ENCODE results near the gene BRD3OS. TPM values are rescaled to one million over a fixed set of nuclear protein-coding genes. Genes with fewer than 3 reads are reported as not detected.

The BRD3OS gene
- total RNA-seq, 1 donor from 2014 or later: 5.4 TPM

GRCh38 chr9:134053401-134053871 is 28.2 kb downstream of the BRD3OS start:
- no peak for DNase-seq

DNA sequence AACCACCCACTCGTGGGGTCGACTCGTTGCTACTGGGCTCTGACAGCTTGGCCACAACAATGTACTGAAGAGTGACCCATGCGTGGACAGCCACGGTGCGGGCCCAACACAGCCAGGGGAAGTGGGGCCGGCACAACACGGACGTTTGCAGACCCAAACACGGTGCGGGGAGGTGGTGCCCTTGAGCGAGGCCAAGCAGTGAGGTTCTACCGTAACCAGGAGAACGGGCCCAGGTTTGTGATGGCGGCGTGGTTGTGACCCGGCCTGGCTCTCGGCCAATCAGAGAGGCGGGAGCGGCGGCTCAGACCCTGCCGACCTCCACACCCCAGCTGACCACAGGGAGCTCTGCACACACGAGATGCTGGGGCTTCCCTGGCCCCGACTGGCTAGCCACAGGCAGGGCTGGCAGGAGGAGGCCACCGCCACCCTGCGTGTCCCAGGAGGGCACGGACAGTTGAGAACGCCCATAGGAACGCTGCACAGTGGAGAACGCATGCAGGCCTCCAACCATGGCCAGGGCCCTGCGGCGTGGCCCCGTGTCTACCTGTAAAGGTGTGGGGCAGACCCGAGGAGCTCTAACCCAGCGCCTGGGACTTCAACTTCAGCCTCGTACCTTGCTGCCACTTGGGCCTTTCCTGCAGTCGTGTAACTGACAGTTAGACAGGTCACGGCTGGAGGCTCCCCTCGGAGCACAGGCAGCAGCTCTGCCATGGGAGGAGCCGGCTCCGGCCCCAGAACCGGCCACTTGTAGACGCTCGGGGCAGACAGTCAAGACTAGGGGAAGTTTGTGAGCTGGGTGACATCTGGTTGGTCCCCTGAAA is 28.9 kb downstream of the BRD3OS start:
- DNase-seq: no peak

GRCh38 chr9:134054891-134055811 is 29.9 kb downstream of the BRD3OS start:
- DNase-seq: no peak

DNA sequence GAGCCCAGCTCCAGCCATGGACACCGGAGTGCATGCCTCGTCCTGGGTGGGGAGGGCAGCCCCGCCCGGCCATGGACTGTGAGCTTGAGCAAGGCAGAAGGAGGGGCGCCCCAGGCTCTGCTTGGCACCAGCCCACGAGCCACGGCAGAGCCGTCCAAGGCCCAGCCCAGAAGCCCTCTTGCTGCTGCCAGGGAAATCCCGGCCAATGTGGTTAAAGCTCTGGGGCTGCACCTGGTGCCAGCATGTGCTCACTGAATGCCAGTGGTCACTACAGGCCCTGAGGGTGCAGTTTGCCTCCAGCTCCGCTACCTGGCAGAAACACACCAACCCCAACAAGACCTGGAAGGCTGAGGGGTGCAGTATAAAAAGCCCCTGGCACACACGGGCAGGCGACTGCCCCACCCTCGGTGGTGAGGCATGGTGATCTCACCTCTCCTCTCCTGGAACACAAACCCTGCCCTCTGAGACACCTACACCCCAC is 30.7 kb downstream of the BRD3OS start:
- DNase-seq: peak; percentile 17

DNA sequence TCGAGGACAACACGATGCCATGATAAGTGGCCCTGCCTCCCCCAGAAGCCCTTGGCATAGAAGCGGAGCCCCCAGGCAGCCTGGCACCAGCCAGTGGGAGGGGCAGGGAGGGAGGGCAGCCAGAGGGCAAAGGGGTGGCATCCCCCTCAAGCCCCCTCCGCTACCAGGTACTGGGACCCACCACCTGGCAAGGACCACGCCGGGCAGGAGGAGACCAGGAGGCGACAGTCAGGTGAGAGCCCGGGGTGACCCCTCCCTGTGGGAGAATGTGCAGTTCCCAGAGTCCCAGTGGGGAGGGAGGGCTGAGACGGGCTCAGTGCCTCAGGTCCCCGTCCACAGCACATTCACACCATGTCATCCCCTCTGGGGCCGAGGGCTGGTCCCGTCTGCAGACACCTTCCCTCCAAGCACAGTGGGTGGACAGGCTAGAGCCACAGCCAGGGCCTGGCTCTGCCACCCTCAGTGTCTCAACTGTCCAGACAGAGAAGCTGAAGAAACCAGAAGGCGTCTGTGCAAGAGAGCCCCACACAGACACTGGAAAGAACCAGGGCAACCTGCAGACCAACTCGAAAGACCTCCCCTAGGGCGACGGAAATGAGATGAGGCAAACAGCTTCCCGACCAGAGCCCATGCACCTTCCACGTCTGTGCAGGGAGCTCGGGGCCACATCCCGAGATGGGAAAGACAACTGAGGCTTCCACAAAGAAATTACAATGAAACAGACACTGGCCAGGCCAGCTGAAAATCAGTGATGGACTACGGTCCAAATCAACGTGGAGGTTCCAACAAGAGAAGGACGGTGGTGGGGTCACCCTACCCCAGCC is 31.4 kb downstream of the BRD3OS start:
- DNase-seq: no peak

DNA sequence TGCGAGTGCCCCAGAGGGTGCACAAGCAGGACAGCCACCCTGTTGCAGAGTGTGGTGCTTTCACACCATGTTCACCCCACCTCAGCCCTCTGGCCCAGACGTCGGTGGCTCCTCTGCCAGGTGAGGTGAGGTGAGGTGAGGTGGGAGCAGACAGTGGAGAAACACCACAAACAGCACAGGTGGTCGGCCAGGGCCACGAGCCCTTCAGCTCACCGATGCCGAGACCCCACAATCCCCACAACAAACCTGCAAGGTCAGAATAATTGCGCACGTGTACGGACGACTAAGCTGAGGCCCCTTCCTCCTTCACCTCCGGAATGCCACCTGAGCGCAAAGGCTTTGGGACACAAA is 32.0 kb downstream of the BRD3OS start:
- no peak for DNase-seq

GRCh38 chr9:134057751-134058701 is 32.7 kb downstream of the BRD3OS start:
- no peak for DNase-seq

DNA sequence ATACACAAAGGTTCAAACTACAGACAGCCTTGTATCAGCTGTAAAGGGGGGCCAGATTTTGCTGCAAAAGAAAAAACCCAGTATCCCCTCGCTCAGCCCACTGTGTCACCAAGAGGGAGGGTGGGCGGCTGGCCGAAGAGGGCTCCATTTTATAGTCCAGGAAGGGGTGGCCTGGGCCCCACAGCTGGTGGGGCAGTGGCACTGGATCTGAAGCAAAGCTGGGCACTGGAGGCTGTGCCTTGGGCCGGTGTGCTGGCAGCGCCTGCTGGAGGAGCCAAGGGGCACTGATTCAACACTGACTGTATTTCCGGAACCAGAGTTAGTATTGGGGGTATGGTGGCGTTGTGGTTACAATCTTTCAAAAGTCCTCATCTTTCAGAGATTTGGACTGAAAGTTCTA is 33.4 kb downstream of the BRD3OS start:
- peak; percentile 59 for DNase-seq

GRCh38 chr9:134059188-134059641 is 33.9 kb downstream of the BRD3OS start:
- no peak for DNase-seq

DNA sequence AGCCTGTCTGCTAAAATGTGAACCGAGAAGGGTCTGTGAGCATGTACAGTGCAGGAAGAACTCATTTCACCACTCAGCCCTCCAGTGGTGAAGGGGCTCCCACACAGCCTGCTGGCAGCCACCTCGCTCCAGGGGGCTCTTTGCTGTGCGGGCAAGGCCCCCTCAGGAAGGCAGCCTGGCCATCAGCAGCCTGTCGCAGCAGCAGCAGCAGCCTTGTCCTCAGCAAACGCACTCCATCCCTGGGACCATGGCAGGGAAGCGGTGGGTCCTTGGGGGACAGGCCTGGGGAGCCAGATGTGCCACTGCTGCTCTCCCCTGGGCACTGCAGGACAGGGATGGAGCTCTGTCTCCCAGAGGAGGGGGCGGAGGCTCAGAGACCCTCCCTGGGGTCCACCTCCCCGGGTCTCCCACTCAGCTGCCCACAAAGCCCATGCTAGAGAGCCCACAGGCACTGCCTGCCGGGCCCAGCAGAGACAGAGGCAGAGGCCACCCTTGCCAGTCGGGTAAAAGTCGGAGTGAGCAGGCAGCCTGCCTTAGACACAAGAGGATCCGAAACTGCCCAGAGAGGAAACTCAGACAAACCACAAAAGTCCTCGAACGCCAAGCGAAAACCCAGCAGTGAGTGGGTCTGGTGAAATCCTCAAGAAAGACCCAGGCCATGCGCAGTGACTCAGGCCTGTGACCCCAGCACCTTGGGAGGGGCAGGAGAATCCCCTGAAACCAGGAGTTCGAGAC is 34.5 kb downstream of the BRD3OS start:
- DNase-seq: no peak

DNA sequence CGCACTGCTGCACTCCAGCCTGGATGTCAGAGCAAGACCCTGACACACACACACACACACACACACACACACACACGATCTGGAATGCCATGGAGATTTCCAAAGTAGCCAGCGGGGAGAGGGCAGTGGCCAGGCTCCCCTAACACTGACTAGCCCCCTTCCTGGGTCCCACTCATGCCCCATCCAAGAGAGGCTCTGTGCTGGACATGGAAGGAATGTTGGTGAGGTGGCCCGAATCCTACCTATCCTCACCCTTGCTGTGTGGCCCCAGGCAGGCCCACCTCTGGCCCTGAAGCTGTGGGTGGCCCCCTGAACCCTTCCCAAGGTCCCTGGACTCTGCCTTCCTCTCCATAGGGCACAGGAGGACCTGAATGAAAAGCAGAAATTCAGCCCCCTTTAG is 35.3 kb downstream of the BRD3OS start:
- DNase-seq: no peak

GRCh38 chr9:134061019-134061687 is 35.9 kb downstream of the BRD3OS start:
- no peak for DNase-seq

DNA sequence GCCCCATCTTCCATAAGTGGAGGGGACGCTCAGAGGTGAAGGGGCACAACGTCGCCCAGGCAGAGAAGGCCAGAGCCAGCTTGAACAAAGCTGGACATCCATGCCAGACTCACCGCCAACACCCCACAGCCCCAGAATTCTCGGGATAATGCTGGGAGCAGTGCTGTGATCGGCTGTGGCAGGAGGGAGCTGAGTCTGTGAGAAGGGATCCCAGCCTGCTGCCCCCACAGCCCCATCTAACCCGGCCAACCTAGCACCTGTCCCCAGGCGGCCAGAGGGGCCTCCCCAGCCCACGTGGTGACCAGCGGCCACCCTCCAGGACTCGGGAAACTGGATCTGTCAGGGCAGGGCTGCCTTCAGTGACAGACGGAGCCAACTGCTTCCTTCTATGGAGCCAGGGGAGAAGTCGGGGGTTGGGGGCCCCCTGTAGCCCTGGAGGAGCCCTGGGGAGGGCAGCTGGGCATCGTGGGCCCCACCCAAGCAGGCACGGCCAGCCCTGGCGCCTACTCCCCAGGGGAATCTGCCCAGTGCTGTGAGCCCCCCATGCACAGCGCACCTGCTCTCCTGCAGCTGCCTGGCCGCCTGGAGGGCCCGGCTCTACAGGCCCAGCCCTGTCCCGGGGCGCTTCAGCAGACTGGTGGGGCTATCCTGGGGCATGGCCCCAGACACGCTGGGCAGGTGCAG is 36.5 kb downstream of the BRD3OS start:
- DNase-seq: no peak

GRCh38 chr9:134062461-134063087 is 37.3 kb downstream of the BRD3OS start:
- DNase-seq: no peak

DNA sequence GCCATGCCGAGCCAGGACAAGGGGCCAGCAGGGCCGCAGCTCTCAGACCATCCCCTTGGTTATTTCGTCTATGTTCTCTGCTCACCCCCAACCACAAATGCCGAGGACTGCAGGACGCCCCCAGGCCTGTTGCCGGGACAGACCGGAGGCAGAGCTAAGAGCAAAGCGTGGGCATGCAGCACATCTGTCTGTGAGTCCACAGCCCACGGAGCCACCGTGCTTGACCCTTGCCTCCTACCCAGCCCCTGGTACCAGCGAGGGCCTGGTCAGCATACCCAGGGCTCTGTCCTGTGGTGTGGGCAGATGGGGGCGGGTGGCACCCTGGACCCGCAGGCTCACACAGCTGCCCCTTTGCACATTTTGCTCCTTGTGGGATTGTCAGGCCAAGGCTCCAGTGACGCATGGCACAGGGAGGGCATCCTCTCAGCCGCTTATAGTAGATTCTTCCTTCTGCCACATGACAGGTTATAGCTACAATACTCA is 37.8 kb downstream of the BRD3OS start:
- no peak for DNase-seq

GRCh38 chr9:134063571-134064450 is 38.5 kb downstream of the BRD3OS start:
- DNase-seq: no peak

GRCh38 chr9:134064711-134065110 is 39.4 kb downstream of the BRD3OS start:
- DNase-seq: no peak
